HCT116 (cell line): ENCODE measurements around the gene TBC1D16. TPM values are rescaled to one million over a fixed set of nuclear protein-coding genes. Genes with fewer than 3 reads are reported as not detected.

Source experiments
- ATAC-seq: fragments of 200-7000 bp; cut with Tn5 transposase; 2 replicates; pipeline ENCODE4 v1.9.1; 2020; ENCODE audit warnings: mild to moderate bottlenecking, moderate library complexity
- BruUV-seq: library from RNA; stranded (reverse); fragments of 400-500 nt; replicated peaks from 2 replicates; lab custom pipeline; 2021; lab: Mats Ljungman, UMichigan
- CTCF ChIA-PET: fragments of 300-600 bp; sonication (Branson Sonifier 250); formaldehyde crosslinking; loops from one replicate; lab custom pipeline; 2021; ENCODE audit warnings: antibody characterized with exemption; lab: Charles Lee
- POLR2A ChIA-PET: fragments of 300-600, 350-600 bp; sonication (Branson Sonifier 250); formaldehyde crosslinking; loops from one replicate; lab custom pipeline; 2021; ENCODE audit warnings: antibody characterized with exemption; lab: Charles Lee
- RAD21 ChIA-PET, 2 experiments: fragments of 300-600 bp; sonication (Branson Sonifier 250); formaldehyde crosslinking; loops; one replicate each; lab custom pipeline; 2023; ENCODE audit warnings: low total read pairs in 2 of 2; ENCODE audit not compliant: uncharacterized antibody in 2 of 2, unreplicated experiment in 2 of 2, low non-redundant PET in 1 of 2; lab: Charles Lee
- DNase-seq: peaks from one replicate; pipeline ENCODE4 v3.0.0-alpha.2; 2010; ENCODE audit warnings: low read depth, low spot score
- H2AFZ ChIP-seq: fragments of 200-600 bp; shearing (Covaris generic), sonication (generic); 2 replicates; pipeline ENCODE4 v1.6.1; 2017; ENCODE audit warnings: low read depth, mixed run types, mixed read lengths, antibody characterized with exemption, low read length; ENCODE audit not compliant: poor library complexity, severe bottlenecking
- H3K27ac ChIP-seq: 2 replicates; pipeline ENCODE4 v1.5.1; 2012; ENCODE audit warnings: low read depth, low read length
- H3K27me3 ChIP-seq: fragments of 200-600 bp; sonication (generic); 2 replicates; pipeline ENCODE4 v1.6.1; 2016; ENCODE audit warnings: mixed run types, low read length, mixed read lengths; ENCODE audit not compliant: insufficient read depth
- H3K36me3 ChIP-seq, 2 experiments: fragments of 200-500 bp in 1 of 2; fragments of 200-600 bp in 1 of 2; sonication (Bioruptor generic) in 1 of 2; sonication (generic) in 1 of 2; 2 replicates each; pipeline versions ENCODE4 v1.5.1 to v1.6.1; 2014 to 2016; ENCODE audit warnings: low read length in 2 of 2, inconsistent platforms in 1 of 2, mixed read lengths in 1 of 2, mixed run types in 1 of 2; ENCODE audit not compliant: insufficient read depth in 2 of 2, control insufficient read depth in 1 of 2
- H3K4me1 ChIP-seq, 2 experiments: fragments of 200-600 bp in 1 of 2; sonication (generic) in 1 of 2; 2 replicates each; pipeline versions ENCODE4 v1.5.1 to v1.6.1; 2012 to 2017; ENCODE audit warnings: low read length in 2 of 2, inconsistent platforms in 1 of 2, mild to moderate bottlenecking in 1 of 2, mixed read lengths in 1 of 2, mixed run types in 1 of 2, moderate library complexity in 1 of 2; ENCODE audit not compliant: insufficient read depth in 2 of 2, control insufficient read depth in 1 of 2
- H3K4me2 ChIP-seq: fragments of 200-600 bp; sonication (generic); 2 replicates; pipeline ENCODE4 v1.6.1; 2017; ENCODE audit warnings: mixed run types, low read length, mixed read lengths
- H3K4me3 ChIP-seq, 2 experiments: fragments of 200-600 bp in 1 of 2; sonication (generic) in 1 of 2; replicated peaks in 1 of 2; 2 replicates each; pipeline ENCODE4 v1.5.1; 2011 to 2016; ENCODE audit warnings: low read length in 2 of 2, control low read depth in 1 of 2, low read depth in 1 of 2, mild to moderate bottlenecking in 1 of 2, mixed read lengths in 1 of 2, mixed run types in 1 of 2
- H3K79me2 ChIP-seq: fragments of 200-600 bp; sonication (generic); 2 replicates; pipeline ENCODE4 v1.6.1; 2017; ENCODE audit warnings: mild to moderate bottlenecking, mixed run types, low read length, moderate library complexity, mixed read lengths; ENCODE audit not compliant: insufficient read depth
- H3K9ac ChIP-seq: fragments of 200-600 bp; sonication (generic); 2 replicates; pipeline ENCODE4 v1.6.1; 2016; ENCODE audit warnings: low read length, mixed read lengths
- H3K9me2 ChIP-seq: fragments of 200-600 bp; sonication (generic), shearing (Covaris generic); 2 replicates; pipeline ENCODE4 v1.6.1; 2017; ENCODE audit warnings: mixed run types, mild to moderate bottlenecking, moderate library complexity; ENCODE audit not compliant: insufficient read depth
- H3K9me3 ChIP-seq, 2 experiments: fragments of 200-500 bp in 1 of 2; fragments of 200-600 bp in 1 of 2; sonication (Bioruptor generic) in 1 of 2; sonication (generic) in 1 of 2; 2 replicates each; pipeline ENCODE4 v1.6.1; 2014 to 2017; ENCODE audit warnings: low read length in 2 of 2, mixed read lengths in 2 of 2, inconsistent platforms in 1 of 2, low read depth in 1 of 2, mild to moderate bottlenecking in 1 of 2, mixed run types in 1 of 2, moderate library complexity in 1 of 2; ENCODE audit not compliant: control insufficient read depth in 1 of 2, insufficient read depth in 1 of 2
- H4K20me1 ChIP-seq: fragments of 200-600 bp; sonication (generic), shearing (Covaris generic); 2 replicates; pipeline ENCODE4 v1.6.1; 2017; ENCODE audit warnings: mixed run types, mild to moderate bottlenecking, moderate library complexity; ENCODE audit not compliant: insufficient read depth
- CEBPB ChIP-seq: IDR thresholded peaks from 2 replicates; pipeline ENCODE4 v1.6.1; 2012; ENCODE audit warnings: low read depth
- CTCF ChIP-seq, 3 experiments: fragments of 200-600 bp in 1 of 3; sonication (generic) in 1 of 3; IDR thresholded peaks in 2 of 3; conservative IDR thresholded peaks in 1 of 3; 2 replicates each; pipeline ENCODE4 v1.5.1; 2012 to 2017; ENCODE audit warnings: low read depth in 2 of 3, low read length in 2 of 3, antibody characterized with exemption in 1 of 3, borderline replicate concordance in 1 of 3, control low read depth in 1 of 3, mild to moderate bottlenecking in 1 of 3, mixed read lengths in 1 of 3, mixed run types in 1 of 3, moderate library complexity in 1 of 3; ENCODE audit not compliant: insufficient read depth in 1 of 3
- EGR1 ChIP-seq: IDR thresholded peaks from 2 replicates; pipeline ENCODE4 v1.6.1; 2012; ENCODE audit warnings: low read depth
- EZH2 ChIP-seq: fragments of 200-600 bp; sonication (generic); IDR thresholded peaks from 2 replicates; pipeline ENCODE4 v1.6.1; 2017; ENCODE audit warnings: antibody characterized with exemption, mixed run types
- FOSL1 ChIP-seq: IDR thresholded peaks from 2 replicates; pipeline ENCODE4 v1.6.1; 2012; ENCODE audit warnings: low read depth
- MAX ChIP-seq: IDR thresholded peaks from 2 replicates; pipeline ENCODE4 v1.6.1; 2012
- SP1 ChIP-seq: IDR thresholded peaks from 2 replicates; pipeline ENCODE4 v1.6.1; 2012; ENCODE audit warnings: low read depth
- SRF ChIP-seq: IDR thresholded peaks from 2 replicates; pipeline ENCODE4 v1.6.1; 2012; ENCODE audit warnings: low read depth
- ZFX ChIP-seq: fragments of 450-650 bp; IDR thresholded peaks from 2 replicates; pipeline ENCODE4 v1.6.1; 2017
- intact Hi-C: fragments of 100-400 bp; cut with micrococcal nuclease; formaldehyde crosslinking; loops from 2 replicates; pipeline ENCODE4 v1.10.0; 2022
- total RNA-seq: library from RNA; stranded (reverse); gene quantifications from one replicate; pipeline ENCODE4 v1.2.1, GENCODE V29; 2021; ENCODE audit not compliant: unreplicated experiment

TBC1D16 gene
- total RNA-seq, 1 experiment from 2014 or later, result 31.1 TPM

GRCh38 chr17:79904865-79905264 lies 130.8 kb downstream of the TBC1D16 start:
- Histone ChIP-seq H3K4me1 (peaks cover 9 to 28% of the 10 kb centered on the region in 2 experiments), H3K4me3 (no peak overlapping the region), H3K27me3 (no peaks in the 10 kb centered on the region), H4K20me1 (no peaks in the 10 kb centered on the region), H3K9me2 (no peaks in the 10 kb centered on the region), H3K79me2 (no peaks in the 10 kb centered on the region), H3K9me3 (peaks cover 0 to 4% of the 10 kb centered on the region in 2 experiments; a peak in 1 of 4 replicates), H3K36me3 (no peaks in the 10 kb centered on the region), H3K9ac (no peak overlapping the region), H3K4me2 (no peak overlapping the region), H2AFZ (no peak overlapping the region), H3K27ac (no peak overlapping the region)
- CTCF ChIA-PET, result interaction anchor here (2.1 kb wide), 1 partner anchor 11 kb away, joined by 4 read pairs; no protein-coding TSS in a partner anchor
- no peak for ATAC-seq
- DNase-seq, result no peak
- no TSS peak for BruUV-seq
- RAD21 ChIA-PET, result no interaction called here
- intact Hi-C loops, result no loop called here
- POLR2A ChIA-PET, result no interaction called here
- TF ChIP-seq EZH2, result no peak
- TF ChIP-seq SP1, result no peak
- TF ChIP-seq EGR1, result no peak
- no peak for TF ChIP-seq ZFX
- no peak for TF ChIP-seq CTCF (IDR thresholded peaks at IDR 0.05 in 2 of 3, conservative IDR thresholded peaks at IDR 0.05 in 1 of 3; ENCODE audit: borderline replicate concordance in 1 of 3, insufficient read depth in 1 of 3, low read depth in 2 of 3, low read length in 2 of 3)
- TF ChIP-seq CEBPB, result no peak
- TF ChIP-seq MAX, result no peak
- TF ChIP-seq FOSL1, result no peak
- TF ChIP-seq SRF, result no peak
